GM12865 (cell line): Measurements from ENCODE around the gene HPN.

Experiments
- DNase-seq: peaks from one replicate; pipeline ENCODE4 v3.0.0; 2010; ENCODE audit warnings: low read depth
- H3K4me3 ChIP-seq: 2 replicates; pipeline ENCODE4 v1.5.1; 2011; ENCODE audit warnings: mild to moderate bottlenecking, low read depth, low read length, control low read depth
- TF ChIP-seq, protein P1 (sequence below): IDR thresholded peaks from 2 replicates; pipeline ENCODE4 v1.5.1; 2011; ENCODE audit warnings: low read length, control low read depth, low read depth, inconsistent platforms; ENCODE audit not compliant: insufficient read depth; ENCODE audit errors: missing control alignments

Gene HPN

DNA sequence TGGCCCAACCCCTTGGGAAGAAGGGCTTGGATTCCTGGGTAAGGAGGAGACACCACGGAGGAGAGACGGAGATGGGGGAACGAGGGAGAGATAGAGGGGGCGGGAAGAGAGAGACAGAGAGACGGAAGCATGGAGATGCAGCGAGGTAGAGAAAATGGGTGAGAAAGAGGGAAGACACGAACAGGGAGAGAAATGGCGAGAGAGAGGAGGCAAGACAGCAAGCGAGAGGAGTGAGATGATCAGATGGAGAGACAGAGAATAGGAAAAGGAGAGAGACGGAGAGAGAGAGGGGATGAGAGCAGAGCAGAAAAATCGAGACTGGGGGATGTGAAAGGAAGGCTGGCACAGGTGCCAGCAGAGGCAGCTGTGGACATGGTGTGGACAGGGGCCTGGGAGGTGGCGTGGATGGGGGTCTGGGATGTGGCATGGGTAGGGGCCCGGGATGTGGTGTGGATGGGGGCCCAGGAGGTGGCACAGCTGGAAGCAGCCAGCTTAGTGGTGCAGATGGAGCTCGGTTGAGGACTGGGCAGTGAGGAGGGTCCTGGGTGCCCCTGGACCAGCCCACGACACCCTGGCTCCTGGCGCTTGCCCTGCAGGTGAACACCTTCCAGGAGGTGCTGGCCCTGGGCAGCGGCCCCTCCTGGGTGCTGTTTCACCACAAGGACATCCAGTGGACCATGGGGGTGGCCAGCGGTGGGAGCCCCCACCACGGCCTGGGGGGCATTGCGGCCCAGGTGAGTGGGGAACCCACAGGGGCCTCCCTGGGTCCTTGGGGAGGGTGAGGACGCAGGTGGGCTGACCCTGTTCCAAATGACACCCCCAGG, 33.9 kb downstream of the HPN start:
- no peak overlapping the region for H3K4me3 ChIP-seq
- TF ChIP-seq, protein P1, sequence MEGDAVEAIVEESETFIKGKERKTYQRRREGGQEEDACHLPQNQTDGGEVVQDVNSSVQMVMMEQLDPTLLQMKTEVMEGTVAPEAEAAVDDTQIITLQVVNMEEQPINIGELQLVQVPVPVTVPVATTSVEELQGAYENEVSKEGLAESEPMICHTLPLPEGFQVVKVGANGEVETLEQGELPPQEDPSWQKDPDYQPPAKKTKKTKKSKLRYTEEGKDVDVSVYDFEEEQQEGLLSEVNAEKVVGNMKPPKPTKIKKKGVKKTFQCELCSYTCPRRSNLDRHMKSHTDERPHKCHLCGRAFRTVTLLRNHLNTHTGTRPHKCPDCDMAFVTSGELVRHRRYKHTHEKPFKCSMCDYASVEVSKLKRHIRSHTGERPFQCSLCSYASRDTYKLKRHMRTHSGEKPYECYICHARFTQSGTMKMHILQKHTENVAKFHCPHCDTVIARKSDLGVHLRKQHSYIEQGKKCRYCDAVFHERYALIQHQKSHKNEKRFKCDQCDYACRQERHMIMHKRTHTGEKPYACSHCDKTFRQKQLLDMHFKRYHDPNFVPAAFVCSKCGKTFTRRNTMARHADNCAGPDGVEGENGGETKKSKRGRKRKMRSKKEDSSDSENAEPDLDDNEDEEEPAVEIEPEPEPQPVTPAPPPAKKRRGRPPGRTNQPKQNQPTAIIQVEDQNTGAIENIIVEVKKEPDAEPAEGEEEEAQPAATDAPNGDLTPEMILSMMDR: no peak
- no peak for DNase-seq

GRCh38 chr19:35076026-35076370, 34.5 kb downstream of the HPN start:
- TF ChIP-seq, protein P1: no peak
- H3K4me3 ChIP-seq: no peak overlapping the region
- DNase-seq: no peak

- TF ChIP-seq, protein P1: no peak
- no peak overlapping the region for H3K4me3 ChIP-seq
- no peak for DNase-seq
Measured at GRCh38 chr19:35076657-35077056, 35.1 kb downstream of the HPN start.

- no peak overlapping the region for H3K4me3 ChIP-seq
- no peak for DNase-seq
Measured at GRCh38 chr19:35077411-35078223, 36.1 kb downstream of the HPN start.

DNA sequence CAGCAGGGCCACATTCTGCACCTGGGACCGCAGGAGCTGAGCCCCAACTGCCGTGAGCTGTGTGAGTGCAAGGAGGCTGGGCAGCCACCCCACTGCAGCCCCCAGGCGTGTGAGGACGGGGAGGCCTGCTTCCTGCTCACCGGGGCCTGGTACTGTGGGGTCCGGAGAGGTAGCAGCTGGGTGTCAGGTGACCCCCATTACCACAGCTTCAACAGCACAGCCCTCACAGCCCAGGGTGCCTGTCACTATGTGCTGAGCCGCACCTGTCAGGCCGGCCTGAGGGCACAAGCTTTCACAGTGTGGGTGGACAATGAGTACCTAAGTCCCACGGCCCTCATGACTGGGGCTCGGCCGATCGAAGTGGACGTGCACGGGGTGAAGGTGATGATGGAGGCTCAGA, 38.3 kb downstream of the HPN start:
- TF ChIP-seq, protein P1: no peak
- H3K4me3 ChIP-seq: no peak overlapping the region
- no peak for DNase-seq

More at GRCh38 chr19:35077411-35078223, 36.1 kb downstream of the HPN start:
- TF ChIP-seq, protein P1: no peak

DNA sequence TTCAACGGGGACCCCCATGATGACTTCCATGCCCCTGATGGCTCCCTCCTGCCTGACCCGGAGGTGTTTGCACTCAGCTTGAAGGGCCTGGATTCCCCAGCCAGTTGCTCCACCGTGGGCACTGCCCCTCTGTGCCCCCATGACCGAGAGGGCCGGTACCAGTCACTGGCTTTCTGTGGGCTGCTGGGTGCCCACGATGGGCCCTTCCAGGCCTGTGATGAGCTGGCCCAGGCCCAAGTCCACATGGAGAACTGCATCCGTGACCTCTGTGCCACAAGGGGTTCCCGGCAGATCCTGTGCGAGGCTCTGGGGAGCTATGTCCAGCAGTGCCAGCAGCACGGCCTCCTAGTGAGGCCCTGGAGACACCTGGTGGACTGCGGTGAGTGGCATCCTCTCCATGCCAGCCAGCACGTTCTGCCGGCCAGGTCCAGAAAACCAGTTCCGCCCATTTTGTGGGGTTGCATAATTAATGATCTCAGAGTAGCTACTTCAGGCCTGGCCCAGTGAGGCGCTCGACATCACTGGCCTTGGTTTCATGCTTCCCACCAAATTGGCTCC, 39.2 kb downstream of the HPN start:
- no peak overlapping the region for H3K4me3 ChIP-seq
- no peak for DNase-seq
- TF ChIP-seq, protein P1: no peak
